Caki2 (cell line): ENCODE data around the gene SPAG17. TPM values are rescaled to one million over a fixed set of nuclear protein-coding genes. Genes with fewer than 3 reads are reported as not detected.

Source experiments
- DNase-seq: peaks from one replicate; pipeline ENCODE4 v3.0.0-alpha.2; 2015; ENCODE audit warnings: low read depth
- in situ Hi-C: cut with HindIII; loops from 2 replicates; pipeline ENCODE4 v1.10.0; 2016; ENCODE audit warnings: low sequenced_read_pairs, low pct_unique_long_range_greater_than_20kb, mixed read lengths
- total RNA-seq: library from RNA; depleted of rRNA; stranded (reverse); fragments of >200 nt; shearing (Covaris generic); gene quantifications from 2 replicates; pipeline ENCODE4 v1.2.3, GENCODE V29; 2014; ENCODE audit warnings: low replicate concordance

Gene SPAG17
- total RNA-seq, 1 experiment from 2014 or later: 0.27 TPM

- DNase-seq: peak; percentile 87
- in situ Hi-C loops: no loop called here
Measured at GRCh38 chr1:118184739-118185083, 317 bp downstream of the SPAG17 start.

DNA sequence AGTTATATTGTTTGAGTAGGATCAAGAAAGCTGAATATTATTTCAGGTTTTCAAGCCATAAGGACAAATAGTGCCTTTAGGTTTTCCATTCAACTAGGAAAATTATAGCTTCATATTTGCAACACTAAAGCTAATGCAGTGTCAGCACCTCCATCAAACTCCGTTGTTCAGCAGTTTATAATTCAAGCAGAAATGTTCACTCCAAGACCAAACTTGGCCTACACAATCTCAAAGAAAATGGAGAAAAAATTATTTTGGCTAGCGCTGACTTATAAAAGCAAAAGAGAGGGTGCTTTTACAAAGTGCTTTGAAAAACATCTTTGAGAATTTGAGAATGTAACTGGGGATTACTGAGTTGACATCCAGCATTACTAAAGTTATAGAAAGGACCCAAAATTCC, 1.4 kb downstream of the SPAG17 start:
- in situ Hi-C loops: no loop called here
- no peak for DNase-seq

DNA sequence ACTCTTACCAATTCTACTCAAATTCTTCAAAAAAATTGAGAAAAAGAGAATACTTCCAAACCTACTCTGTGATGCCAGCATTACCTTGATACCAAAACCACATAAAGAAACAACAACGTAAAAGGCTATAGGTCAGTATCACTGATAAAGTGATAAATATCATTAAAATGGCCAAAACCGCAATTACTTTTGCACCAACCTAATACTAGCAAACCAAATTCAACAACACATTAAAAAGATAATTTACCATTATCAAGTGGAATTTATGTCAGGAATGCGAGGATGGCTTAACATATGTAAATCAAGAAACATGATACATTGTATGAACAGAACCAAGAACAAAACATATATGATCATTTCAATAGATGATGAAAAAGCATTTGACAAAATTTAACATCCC, 7.0 kb downstream of the SPAG17 start:
- in situ Hi-C loops: no loop called here
- DNase-seq: no peak

- in situ Hi-C loops: no loop called here
- no peak for DNase-seq
Measured at GRCh38 chr1:118169016-118169415, 16.0 kb downstream of the SPAG17 start.

- in situ Hi-C loops: no loop called here
- DNase-seq: no peak
Measured at GRCh38 chr1:118160806-118161205, 24.2 kb downstream of the SPAG17 start.

GRCh38 chr1:118159569-118159968, 25.5 kb downstream of the SPAG17 start:
- peak; percentile 36 for DNase-seq
- in situ Hi-C loops: no loop called here

DNA sequence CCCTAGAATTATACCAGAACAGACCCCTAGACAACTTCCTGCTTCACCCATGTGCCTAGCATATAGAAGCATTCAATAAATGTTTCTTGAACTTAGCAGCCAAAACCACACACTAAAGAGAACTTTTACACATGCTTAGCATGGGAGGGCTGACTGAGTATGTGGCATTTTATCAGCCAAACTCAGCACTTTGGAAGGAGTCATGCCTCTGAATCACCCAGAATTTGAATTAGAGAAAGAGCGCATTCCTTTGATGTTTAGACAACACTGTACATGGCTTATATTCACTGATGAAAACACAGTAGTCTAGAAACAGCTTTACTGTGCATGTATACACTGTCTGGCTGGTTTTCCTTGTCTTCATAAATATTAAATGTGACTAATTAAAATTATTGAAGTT, 26.1 kb downstream of the SPAG17 start:
- peak; percentile 41 for DNase-seq
- in situ Hi-C loops: no loop called here

GRCh38 chr1:118157506-118157905, 27.5 kb downstream of the SPAG17 start:
- in situ Hi-C loops: no loop called here
- DNase-seq: no peak

- in situ Hi-C loops: no loop called here
- no peak for DNase-seq
Measured at GRCh38 chr1:118155106-118155505, 29.9 kb downstream of the SPAG17 start.

DNA sequence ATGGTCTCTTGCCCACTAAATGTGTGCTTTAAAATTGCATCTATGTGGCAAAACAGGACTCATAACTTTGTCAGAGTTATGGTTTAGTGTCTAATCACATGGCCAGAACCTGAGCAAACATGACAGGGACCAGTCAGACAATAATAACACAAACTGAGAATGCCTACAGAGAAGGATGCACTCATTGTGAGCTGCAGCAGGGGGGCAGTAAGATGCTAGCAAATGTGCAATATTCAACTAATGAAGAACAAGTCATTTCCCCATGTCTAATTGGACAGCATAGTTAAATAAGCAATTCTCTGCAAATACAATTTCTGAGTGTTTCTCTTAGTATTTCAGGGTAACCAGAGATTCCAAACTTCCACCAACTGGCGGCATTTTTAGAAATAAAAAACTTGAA, 30.8 kb downstream of the SPAG17 start:
- no peak for DNase-seq
- in situ Hi-C loops: no loop called here

DNA sequence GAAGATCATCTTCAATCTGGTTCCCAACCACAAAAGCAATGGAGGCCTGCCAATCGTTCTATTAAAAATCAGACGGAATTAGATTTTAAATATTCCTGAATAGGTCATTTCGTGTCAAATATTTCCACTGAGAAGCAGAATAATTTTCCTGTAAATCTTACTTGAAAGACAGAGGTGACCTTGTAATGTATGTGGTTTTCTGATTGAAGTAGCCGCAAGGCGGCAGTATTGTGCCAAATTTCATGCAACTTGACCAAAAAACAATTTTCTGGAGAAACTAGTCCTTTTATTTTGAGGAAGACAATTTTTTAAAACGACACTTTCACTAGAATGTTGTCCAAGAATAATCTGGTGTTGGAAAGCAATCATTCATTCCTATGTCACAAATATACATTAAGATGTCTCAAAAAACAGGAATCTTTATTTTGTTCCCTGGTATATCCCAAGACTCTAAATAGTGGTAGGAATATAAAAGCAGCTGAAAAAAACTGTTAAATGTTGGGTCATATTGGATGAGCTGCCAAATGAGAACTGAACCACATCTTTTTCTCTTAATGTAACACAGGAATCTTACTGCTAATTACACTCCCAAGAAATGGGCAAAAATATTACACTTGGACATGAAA, 33.6 kb downstream of the SPAG17 start:
- DNase-seq: peak; percentile 29
- in situ Hi-C loops: no loop called here

DNA sequence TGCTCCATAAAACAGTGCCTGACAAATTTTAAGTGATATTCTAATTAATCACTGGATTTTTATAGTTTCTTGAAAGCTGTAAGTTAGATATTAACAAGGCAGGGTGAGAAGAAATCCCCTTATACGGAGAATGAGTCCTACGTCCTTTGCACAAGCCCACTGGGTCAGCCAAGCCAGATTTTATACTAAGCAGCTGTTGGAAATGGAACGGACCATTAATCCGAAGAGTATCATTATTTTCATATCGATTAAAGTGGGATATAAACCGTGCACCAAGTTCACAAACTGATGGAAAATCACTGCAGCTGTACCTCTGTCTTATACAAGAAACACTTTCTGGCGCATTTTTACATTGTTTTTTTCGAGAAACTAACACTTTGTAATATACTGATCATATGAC, 35.2 kb downstream of the SPAG17 start:
- no peak for DNase-seq
- in situ Hi-C loops: no loop called here

GRCh38 chr1:118148034-118148433, 37.0 kb downstream of the SPAG17 start:
- in situ Hi-C loops: no loop called here
- DNase-seq: no peak

DNA sequence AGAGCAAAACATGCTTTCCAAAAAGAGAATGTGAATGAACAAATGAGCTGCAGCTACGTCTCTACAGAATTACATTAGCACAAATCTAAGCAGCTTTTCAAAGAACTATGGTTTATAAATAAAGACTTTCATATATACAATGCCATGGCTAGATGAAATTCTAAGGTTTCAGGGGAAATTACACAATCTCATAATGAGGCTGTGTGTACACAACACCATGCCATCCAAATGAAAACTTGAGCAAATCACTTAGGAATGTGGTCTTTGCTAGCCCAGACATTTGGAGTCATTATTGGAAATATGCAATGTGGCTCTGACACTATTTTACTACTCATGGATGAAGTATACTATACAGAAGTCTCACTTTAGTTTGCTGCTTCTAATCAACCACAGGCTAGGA, 37.5 kb downstream of the SPAG17 start:
- in situ Hi-C loops: no loop called here
- DNase-seq: no peak

- no peak for DNase-seq
- in situ Hi-C loops: no loop called here
Measured at GRCh38 chr1:118145721-118146120, 39.3 kb downstream of the SPAG17 start.

- no peak for DNase-seq
Measured at GRCh38 chr1:118144684-118145083, 40.3 kb downstream of the SPAG17 start.

DNA sequence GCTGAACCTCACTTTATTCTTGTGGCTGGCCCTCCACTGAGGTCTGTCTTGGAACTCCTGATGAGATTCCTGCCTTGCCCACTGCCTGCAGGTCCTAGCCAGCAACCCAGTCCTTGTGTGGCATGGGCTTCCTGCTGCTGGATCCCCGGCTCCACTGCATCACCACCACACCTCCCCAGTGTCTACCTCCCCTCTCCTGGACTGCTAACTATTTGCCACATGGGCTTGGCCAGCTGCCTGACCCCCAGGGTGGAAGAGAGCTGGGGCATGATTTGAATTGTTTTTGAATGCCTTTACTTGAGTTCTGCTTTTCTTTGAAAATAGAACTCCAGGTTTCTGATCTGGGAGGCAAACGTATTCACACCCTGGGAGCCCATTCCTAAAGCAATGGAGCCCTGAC, 41.2 kb downstream of the SPAG17 start:
- no peak for DNase-seq
- in situ Hi-C loops: no loop called here

More at GRCh38 chr1:118144684-118145083, 40.3 kb downstream of the SPAG17 start:
- in situ Hi-C loops: no loop called here

- in situ Hi-C loops: no loop called here
- no peak for DNase-seq
Measured at GRCh38 chr1:118143121-118143520, 41.9 kb downstream of the SPAG17 start.

- DNase-seq: no peak
- in situ Hi-C loops: no loop called here
Measured at GRCh38 chr1:118142546-118142945, 42.5 kb downstream of the SPAG17 start.

- in situ Hi-C loops: no loop called here
- DNase-seq: no peak
Measured at GRCh38 chr1:118137900-118138299, 47.1 kb downstream of the SPAG17 start.
